Thoracic aorta (tissue), 2 donors: ENCODE data around the gene C1QTNF9. TPM values are rescaled to one million over a fixed set of nuclear protein-coding genes. Genes with fewer than 3 reads are reported as not detected.
"Not testable (repeated sequence)": the region's sequence is repeated elsewhere in the genome, so short reads cannot be mapped to it uniquely, and the experiment has no call there.

Experiments
- ATAC-seq: fragments of 150-250 bp; one replicate; pipeline ENCODE4 v1.8.0; 2017; ENCODE audit warnings: low read depth; ENCODE audit not compliant: insufficient number of reproducible peaks, low FRiP score
- DNase-seq: peaks from one replicate; pipeline ENCODE4 v3.0.0-alpha.2; 2020; ENCODE audit warnings: low spot score
- H3K27ac ChIP-seq, 2 donors: fragments of 200-600 bp; sonication (generic); 1 replicate in 1 of 2; 2 replicates in 1 of 2; pipeline ENCODE4 v1.5.1; 2016; ENCODE audit warnings: mild to moderate bottlenecking in 2 of 2, moderate library complexity in 2 of 2
- H3K27me3 ChIP-seq: fragments of 200-600 bp; sonication (generic); replicated peaks from 2 replicates; pipeline ENCODE4 v1.6.0; 2016; ENCODE audit warnings: mild to moderate bottlenecking; ENCODE audit not compliant: insufficient read depth
- H3K36me3 ChIP-seq: fragments of 200-600 bp; sonication (generic); one replicate; pipeline ENCODE4 v1.5.1; 2016
- H3K4me1 ChIP-seq, 2 donors: fragments of 200-600 bp; sonication (generic); 1 replicate in 1 of 2; 2 replicates in 1 of 2; pipeline versions ENCODE4 v1.5.1 to v1.6.0; 2016; ENCODE audit warnings: low read depth in 2 of 2, mild to moderate bottlenecking in 1 of 2; ENCODE audit not compliant: control insufficient read depth in 1 of 2
- H3K4me3 ChIP-seq: fragments of 200-600 bp; sonication (generic); 2 replicates; pipeline ENCODE4 v1.5.1; 2016; ENCODE audit warnings: mild to moderate bottlenecking
- H3K9me3 ChIP-seq: fragments of 200-600 bp; sonication (generic); 2 replicates; pipeline ENCODE4 v1.5.1; 2016
- CTCF ChIP-seq: fragments of 200-600 bp; sonication (generic); IDR thresholded peaks from one replicate; pipeline ENCODE4 v1.5.1; 2019; ENCODE audit warnings: antibody characterized with exemption
- total RNA-seq, 2 donors: library from RNA; depleted of rRNA; stranded (reverse); fragments of >200 nt; gene quantifications; one replicate each; pipeline versions ENCODE4 v1.1.0 to v1.2.3, GENCODE V29; 2016

Gene C1QTNF9
- total RNA-seq, 2 donors from 2014 or later, result 0.41 TPM; not detected in 1

- no peak overlapping the region for H3K4me3 ChIP-seq
- H3K9me3 ChIP-seq, result no peaks in the 10 kb centered on the region
- H3K36me3 ChIP-seq, result no peaks in the 10 kb centered on the region
- no peaks in the 10 kb centered on the region for H3K27me3 ChIP-seq
- DNase-seq, result no peak
- no peak overlapping the region for H3K27ac ChIP-seq
- no peaks in the 10 kb centered on the region for H3K4me1 ChIP-seq
- ATAC-seq, result no peak
- no peak for TF ChIP-seq CTCF
Observed at GRCh38 chr13:24308488-24309020, 826 bp upstream of the C1QTNF9 start.

- Histone ChIP-seq H3K36me3 (no peaks in the 10 kb centered on the region), H3K4me3 (no peak overlapping the region), H3K27me3 (no peaks in the 10 kb centered on the region), H3K4me1 (no peaks in the 10 kb centered on the region), H3K27ac (no peak overlapping the region), H3K9me3 (no peaks in the 10 kb centered on the region)
- ATAC-seq, result no peak
- no peak for DNase-seq
- TF ChIP-seq CTCF, result no peak
Observed at GRCh38 chr13:24313439-24313838, 4.1 kb downstream of the C1QTNF9 start.

- not testable (repeated sequence) for H3K27ac ChIP-seq, H3K36me3 ChIP-seq, H3K27me3 ChIP-seq, H3K4me3 ChIP-seq, H3K9me3 ChIP-seq, H3K4me1 ChIP-seq, ATAC-seq, DNase-seq
Observed at GRCh38 chr13:24317835-24318234, 8.5 kb downstream of the C1QTNF9 start.

GRCh38 chr13:24318878-24319277 is 9.5 kb downstream of the C1QTNF9 start:
- not testable (repeated sequence) for ATAC-seq, H3K36me3 ChIP-seq, H3K27me3 ChIP-seq, H3K4me3 ChIP-seq, H3K9me3 ChIP-seq, H3K4me1 ChIP-seq, H3K27ac ChIP-seq, DNase-seq

GRCh38 chr13:24319641-24320040 is 10.3 kb downstream of the C1QTNF9 start:
- not testable (repeated sequence) for H3K4me3 ChIP-seq, H3K4me1 ChIP-seq, ATAC-seq, H3K27me3 ChIP-seq, DNase-seq, H3K36me3 ChIP-seq, H3K27ac ChIP-seq, H3K9me3 ChIP-seq

- H3K9me3 ChIP-seq, H3K4me1 ChIP-seq, H3K36me3 ChIP-seq, H3K27me3 ChIP-seq, H3K4me3 ChIP-seq, H3K27ac ChIP-seq, DNase-seq, ATAC-seq: not testable (repeated sequence)
Observed at GRCh38 chr13:24321416-24321815, 12.0 kb downstream of the C1QTNF9 start.

GRCh38 chr13:24322470-24322869 is 13.1 kb downstream of the C1QTNF9 start:
- not testable (repeated sequence) for H3K4me3 ChIP-seq, DNase-seq, H3K4me1 ChIP-seq, H3K27ac ChIP-seq, H3K27me3 ChIP-seq, H3K36me3 ChIP-seq, ATAC-seq, H3K9me3 ChIP-seq
